Activated effector memory CD4-positive, alpha-beta T cell treated with anti-CD3 and anti-CD28 coated beads, Interleukin-2, amount 50 U/mL, for 16 hours (primary cell): ENCODE results near the gene RREB1.

Source experiments
- DNase-seq: peaks from one replicate; pipeline ENCODE4 v3.0.0-alpha.2; 2020

RREB1 gene

GRCh38 chr6:7198833-7199800 lies 91.4 kb downstream of the RREB1 start:
- DNase-seq = no peak

GRCh38 chr6:7200598-7201443 lies 93.1 kb downstream of the RREB1 start:
- DNase-seq = no peak

GRCh38 chr6:7201444-7201731 lies 93.6 kb downstream of the RREB1 start:
- no peak for DNase-seq

GRCh38 chr6:7201732-7202541 lies 94.2 kb downstream of the RREB1 start:
- DNase-seq = no peak

- no peak for DNase-seq
Observed at GRCh38 chr6:7202950-7203349, 95.2 kb downstream of the RREB1 start.

GRCh38 chr6:7203939-7204338 lies 96.2 kb downstream of the RREB1 start:
- no peak for DNase-seq

GRCh38 chr6:7204726-7205125 lies 97.0 kb downstream of the RREB1 start:
- DNase-seq = no peak

- DNase-seq = no peak
Observed at GRCh38 chr6:7207720-7208119, 100.0 kb downstream of the RREB1 start.

- DNase-seq = no peak
Observed at GRCh38 chr6:7213416-7213815, 105.7 kb downstream of the RREB1 start.

- no peak for DNase-seq
Observed at GRCh38 chr6:7214468-7214867, 106.7 kb downstream of the RREB1 start.

GRCh38 chr6:7215131-7215530 lies 107.4 kb downstream of the RREB1 start:
- no peak for DNase-seq

GRCh38 chr6:7215798-7216231 lies 108.1 kb downstream of the RREB1 start:
- DNase-seq = no peak

- no peak for DNase-seq
Observed at GRCh38 chr6:7216941-7217621, 109.3 kb downstream of the RREB1 start.

- no peak for DNase-seq
Observed at GRCh38 chr6:7218406-7218988, 110.7 kb downstream of the RREB1 start.

GRCh38 chr6:7219310-7219709 lies 111.5 kb downstream of the RREB1 start:
- no peak for DNase-seq

GRCh38 chr6:7222197-7222596 lies 114.4 kb downstream of the RREB1 start:
- no peak for DNase-seq

GRCh38 chr6:7224731-7225130 lies 117.0 kb downstream of the RREB1 start:
- DNase-seq = no peak

GRCh38 chr6:7228662-7229375 lies 121.1 kb downstream of the RREB1 start:
- DNase-seq = no peak

- DNase-seq = no peak
Observed at GRCh38 chr6:7229376-7230326, 121.9 kb downstream of the RREB1 start.

GRCh38 chr6:7230327-7230691 lies 122.5 kb downstream of the RREB1 start:
- no peak for DNase-seq
